Activated CD8-positive, alpha-beta T cell treated with anti-CD3 and anti-CD28 coated beads for 36 hours (primary cell): ENCODE measurements around the gene DAB2IP. TPM values are rescaled to one million over a fixed set of nuclear protein-coding genes. Genes with fewer than 3 reads are reported as not detected.

ENCODE experiments used
- ATAC-seq: fragments of 200-7000 bp; cut with Tn5 transposase; one replicate; pipeline ENCODE4 v1.10.0; 2021; ENCODE audit warnings: mild to moderate bottlenecking, moderate library complexity
- CTCF ChIA-PET: fragments of 350-600 bp; sonication (Branson Sonifier 250); formaldehyde crosslinking; loops from one replicate; lab custom pipeline; 2021; ENCODE audit warnings: antibody characterized with exemption; lab: Charles Lee
- POLR2A ChIA-PET: fragments of 350-600 bp; sonication (Branson Sonifier 250); formaldehyde crosslinking; loops from one replicate; lab custom pipeline; 2021; ENCODE audit warnings: antibody characterized with exemption; lab: Charles Lee
- DNase-seq: peaks from one replicate; pipeline ENCODE4 v3.0.0-alpha.2; 2020
- H3K27ac Mint-ChIP-seq: one replicate; pipeline ENCODE4 v1.8.0; 2021; ENCODE audit warnings: mild to moderate bottlenecking, mixed read lengths
- H3K27me3 Mint-ChIP-seq: one replicate; pipeline ENCODE4 v1.8.0; 2021; ENCODE audit warnings: mixed read lengths
- H3K36me3 Mint-ChIP-seq: one replicate; pipeline ENCODE4 v1.8.0; 2021; ENCODE audit warnings: low read depth, mixed read lengths
- H3K4me1 Mint-ChIP-seq: one replicate; pipeline ENCODE4 v1.8.0; 2021; ENCODE audit warnings: low read depth, mixed read lengths
- H3K4me3 Mint-ChIP-seq: one replicate; pipeline ENCODE4 v1.8.0; 2021; ENCODE audit warnings: mild to moderate bottlenecking, moderate library complexity, mixed read lengths
- H3K9me3 Mint-ChIP-seq: one replicate; pipeline ENCODE4 v1.8.0; 2021; ENCODE audit warnings: mixed read lengths
- intact Hi-C: fragments of 100-400 bp; cut with micrococcal nuclease; formaldehyde crosslinking; loops from one replicate; pipeline ENCODE4 v1.10.0; 2022
- total RNA-seq, 2 experiments: library from RNA; stranded (reverse); gene quantifications; one replicate each; pipeline ENCODE4 v1.2.3, GENCODE V29; 2021
- TF ChIP-seq, protein P1 (sequence below): fragments of 200-600 bp; IDR thresholded peaks from one replicate; pipeline ENCODE4 v1.8.0; 2022; ENCODE audit warnings: antibody characterized with exemption, mild to moderate bottlenecking

Gene DAB2IP
- total RNA-seq, 2 experiments from 2014 or later, result 0.54 to 1.5 TPM

- DNase-seq (no peak), ATAC-seq (no peak)
- ChIA-PET CTCF (interaction anchor here (1.0 to 1.8 kb wide), 2 partner anchors 11 to 146 kb away, joined by 4 to 5 read pairs; no protein-coding TSS in a partner anchor), POLR2A (no interaction called here)
- no peaks in the 10 kb centered on the region for H3K36me3 Mint-ChIP-seq
- TF ChIP-seq, protein P1, sequence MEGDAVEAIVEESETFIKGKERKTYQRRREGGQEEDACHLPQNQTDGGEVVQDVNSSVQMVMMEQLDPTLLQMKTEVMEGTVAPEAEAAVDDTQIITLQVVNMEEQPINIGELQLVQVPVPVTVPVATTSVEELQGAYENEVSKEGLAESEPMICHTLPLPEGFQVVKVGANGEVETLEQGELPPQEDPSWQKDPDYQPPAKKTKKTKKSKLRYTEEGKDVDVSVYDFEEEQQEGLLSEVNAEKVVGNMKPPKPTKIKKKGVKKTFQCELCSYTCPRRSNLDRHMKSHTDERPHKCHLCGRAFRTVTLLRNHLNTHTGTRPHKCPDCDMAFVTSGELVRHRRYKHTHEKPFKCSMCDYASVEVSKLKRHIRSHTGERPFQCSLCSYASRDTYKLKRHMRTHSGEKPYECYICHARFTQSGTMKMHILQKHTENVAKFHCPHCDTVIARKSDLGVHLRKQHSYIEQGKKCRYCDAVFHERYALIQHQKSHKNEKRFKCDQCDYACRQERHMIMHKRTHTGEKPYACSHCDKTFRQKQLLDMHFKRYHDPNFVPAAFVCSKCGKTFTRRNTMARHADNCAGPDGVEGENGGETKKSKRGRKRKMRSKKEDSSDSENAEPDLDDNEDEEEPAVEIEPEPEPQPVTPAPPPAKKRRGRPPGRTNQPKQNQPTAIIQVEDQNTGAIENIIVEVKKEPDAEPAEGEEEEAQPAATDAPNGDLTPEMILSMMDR, result no peak
- intact Hi-C loops, result no loop called here
- H3K27me3 Mint-ChIP-seq, result peaks cover 4% of the 10 kb centered on the region
- no peak overlapping the region for H3K4me3 Mint-ChIP-seq
- no peaks in the 10 kb centered on the region for H3K9me3 Mint-ChIP-seq
- no peaks in the 10 kb centered on the region for H3K4me1 Mint-ChIP-seq
- H3K27ac Mint-ChIP-seq, result no peak overlapping the region
Observed at GRCh38 chr9:121691890-121692289, 40.5 kb downstream of the DAB2IP start.

- ATAC-seq (no peak), DNase-seq (no peak)
- POLR2A ChIA-PET, result no interaction called here
- no peaks in the 10 kb centered on the region for H3K9me3 Mint-ChIP-seq
- no peak overlapping the region for H3K27ac Mint-ChIP-seq
- intact Hi-C loops, result no loop called here
- H3K36me3 Mint-ChIP-seq, result no peaks in the 10 kb centered on the region
- CTCF ChIA-PET, result interaction anchor here (1.0 to 1.8 kb wide), 2 partner anchors 12 to 147 kb away, joined by 4 to 5 read pairs; no protein-coding TSS in a partner anchor
- H3K4me3 Mint-ChIP-seq, result no peak overlapping the region
- TF ChIP-seq, protein P1, result no peak
- H3K4me1 Mint-ChIP-seq, result no peaks in the 10 kb centered on the region
- peaks cover 12% of the 10 kb centered on the region for H3K27me3 Mint-ChIP-seq
Observed at GRCh38 chr9:121692606-121693387, 41.4 kb downstream of the DAB2IP start.

DNA sequence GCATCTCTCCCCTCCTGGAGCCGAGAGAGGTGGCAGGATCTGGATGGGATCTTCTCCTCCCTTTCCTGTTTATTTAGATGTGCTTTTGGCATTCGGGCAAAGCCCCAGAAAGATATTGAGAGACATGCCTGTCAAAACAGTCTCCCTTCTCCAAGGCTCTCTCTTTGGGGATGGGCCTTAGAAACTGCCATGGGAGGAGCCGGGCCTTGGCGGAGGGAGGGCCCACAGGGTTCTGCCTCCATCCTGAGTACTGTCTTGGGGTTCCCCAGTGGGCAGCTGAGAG, 41.9 kb downstream of the DAB2IP start:
- TF ChIP-seq, protein P1, result no peak
- Mint-ChIP-seq H3K36me3 (no peaks in the 10 kb centered on the region), H3K4me1 (peaks cover 4% of the 10 kb centered on the region), H3K27ac (no peak overlapping the region), H3K9me3 (no peaks in the 10 kb centered on the region), H3K4me3 (no peak overlapping the region), H3K27me3 (peaks cover 17% of the 10 kb centered on the region)
- ChIA-PET CTCF (no interaction called here), POLR2A (no interaction called here)
- intact Hi-C loops, result no loop called here
- DNase-seq (no peak), ATAC-seq (no peak)

GRCh38 chr9:121694001-121694400, 42.6 kb downstream of the DAB2IP start:
- H3K27me3 Mint-ChIP-seq, result peaks cover 17% of the 10 kb centered on the region
- ATAC-seq (no peak), DNase-seq (no peak)
- TF ChIP-seq, protein P1, result no peak
- no peaks in the 10 kb centered on the region for H3K9me3 Mint-ChIP-seq
- no peak overlapping the region for H3K27ac Mint-ChIP-seq
- H3K4me1 Mint-ChIP-seq, result peaks cover 4% of the 10 kb centered on the region
- intact Hi-C loops, result no loop called here
- no peak overlapping the region for H3K4me3 Mint-ChIP-seq
- ChIA-PET CTCF (no interaction called here), POLR2A (no interaction called here)
- H3K36me3 Mint-ChIP-seq, result no peaks in the 10 kb centered on the region

DNA sequence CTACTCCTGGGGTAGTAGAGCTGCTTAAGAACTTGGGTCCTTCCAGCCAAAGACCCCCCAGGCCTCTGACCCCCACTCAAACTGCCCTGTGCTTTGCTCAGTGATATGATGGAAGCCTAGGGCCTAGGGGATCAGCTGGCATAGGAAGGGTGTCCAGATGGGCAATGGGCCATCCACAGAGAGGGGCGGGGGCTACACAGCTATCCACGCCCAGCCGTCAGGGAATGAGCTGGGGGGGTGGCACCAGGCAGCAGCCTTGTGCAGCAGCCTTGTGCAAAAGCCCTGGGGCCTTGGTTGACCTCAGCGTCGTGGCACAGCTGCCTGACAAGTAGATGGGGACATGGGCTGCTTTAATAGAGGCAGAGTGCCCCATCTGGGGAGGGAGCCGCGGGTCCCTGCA, 43.2 kb downstream of the DAB2IP start:
- Mint-ChIP-seq H3K4me3 (no peak overlapping the region), H3K9me3 (no peaks in the 10 kb centered on the region), H3K4me1 (peaks cover 4% of the 10 kb centered on the region), H3K27me3 (peaks cover 18% of the 10 kb centered on the region), H3K27ac (no peak overlapping the region), H3K36me3 (no peaks in the 10 kb centered on the region)
- intact Hi-C loops, result no loop called here
- TF ChIP-seq, protein P1, result no peak
- ChIA-PET POLR2A (no interaction called here), CTCF (interaction anchor here (0.9 to 1.8 kb wide), 2 partner anchors 8 to 10 kb away, joined by 3 to 6 read pairs; no protein-coding TSS in a partner anchor)
- ATAC-seq (no peak), DNase-seq (no peak)
